Gastroesophageal sphincter (tissue), 4 donors: Measurements from ENCODE around the gene AFM. TPM values are rescaled to one million over a fixed set of nuclear protein-coding genes. Genes with fewer than 3 reads are reported as not detected.

Experiments used
- ATAC-seq: fragments of 150-250 bp; one replicate; pipeline ENCODE4 v1.9.1; 2016; ENCODE audit warnings: mild to moderate bottlenecking, moderate library complexity
- H3K27ac ChIP-seq, 4 donors: fragments of 200-600 bp; sonication (generic) in 3 of 4; 1 replicate in 3 of 4; 2 replicates in 1 of 4; pipeline ENCODE4 v1.5.1; 2016 to 2019
- H3K27me3 ChIP-seq: fragments of 200-600 bp; sonication (generic); one replicate; pipeline ENCODE4 v1.5.1; 2019
- H3K36me3 ChIP-seq, 2 donors: fragments of 200-600 bp; sonication (generic); one replicate each; pipeline ENCODE4 v1.5.1; 2019; ENCODE audit warnings: control low read depth in 1 of 2
- H3K4me1 ChIP-seq, 3 donors: fragments of 200-600 bp; sonication (generic); 1 replicate in 2 of 3; 2 replicates in 1 of 3; pipeline ENCODE4 v1.5.1; 2016 to 2019; ENCODE audit warnings: control low read depth in 2 of 3
- H3K4me3 ChIP-seq, 2 donors: fragments of 200-600 bp; sonication (generic); one replicate each; pipeline ENCODE4 v1.5.1; 2019; ENCODE audit warnings: mild to moderate bottlenecking in 1 of 2, moderate library complexity in 1 of 2
- H3K9me3 ChIP-seq, 3 donors: fragments of 200-600 bp; sonication (generic); one replicate each; pipeline ENCODE4 v1.5.1; 2017 to 2019; ENCODE audit warnings: control low read depth in 2 of 3
- CTCF ChIP-seq, 4 experiments: fragments of 200-600 bp in 2 of 4; fragments of 450-650 bp in 2 of 4; sonication (generic) in 1 of 4; IDR thresholded peaks; one replicate each; pipeline ENCODE4 v1.5.1; 2017 to 2019; ENCODE audit warnings: antibody characterized with exemption in 4 of 4, mild to moderate bottlenecking in 2 of 4, moderate library complexity in 2 of 4
- EP300 ChIP-seq: sonication (generic); formaldehyde crosslinking; IDR thresholded peaks from one replicate; pipeline ENCODE4 v1.6.1; 2017; ENCODE audit warnings: antibody characterized with exemption, mild to moderate bottlenecking
- POLR2A ChIP-seq, 2 donors: fragments of 450-650 bp; IDR thresholded peaks; one replicate each; pipeline ENCODE4 v1.6.1; 2017; ENCODE audit warnings: antibody characterized with exemption in 2 of 2, mild to moderate bottlenecking in 2 of 2, moderate library complexity in 1 of 2
- POLR2AphosphoS5 ChIP-seq: sonication (generic); formaldehyde crosslinking; IDR thresholded peaks from one replicate; pipeline ENCODE4 v1.6.1; 2017; ENCODE audit warnings: antibody characterized with exemption
- WGBS, 2 donors: methylation state at CpG; one replicate each; pipeline ENCODE4 v1.1.5; 2018; ENCODE audit warnings: low coverage in 1 of 2; 5-methylcytosine and 5-hydroxymethylcytosine counted together
- total RNA-seq, 4 donors: library from RNA; depleted of rRNA; stranded (reverse); fragments of >200 nt; gene quantifications; one replicate each; pipeline ENCODE4 v1.1.0, GENCODE V29; 2016

Gene AFM
- total RNA-seq, 4 donors from 2014 or later, result not detected

DNA sequence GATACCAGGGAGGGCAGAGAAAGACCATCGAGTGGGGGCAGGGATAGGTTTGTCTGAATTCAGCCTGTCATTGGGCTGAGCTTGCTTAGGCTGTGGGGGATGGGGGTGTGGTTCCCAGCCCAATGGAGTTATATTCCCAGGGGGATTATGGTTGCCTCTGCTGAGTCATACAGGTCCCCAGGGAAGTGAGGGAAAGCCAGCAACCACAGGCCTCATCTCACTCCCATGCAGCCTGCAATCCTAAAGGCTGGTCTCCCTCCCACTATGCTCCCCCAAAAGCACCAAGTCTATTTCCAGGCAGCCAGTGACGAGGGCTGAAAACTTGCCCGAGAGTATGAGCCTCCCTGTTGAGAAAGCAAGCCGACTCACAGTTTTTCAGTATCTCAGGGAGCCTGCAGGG is 39.3 kb downstream of the AFM start:
- Histone ChIP-seq H3K9me3 (no peaks in the 10 kb centered on the region), H3K27me3 (no peaks in the 10 kb centered on the region), H3K27ac (no peak overlapping the region), H3K36me3 (no peaks in the 10 kb centered on the region), H3K4me1 (no peaks in the 10 kb centered on the region), H3K4me3 (no peak overlapping the region)
- no peak for ATAC-seq
- 46% methylated on average over 4 of the region's 4 CpGs for WGBS, 2 donors
- TF ChIP-seq EP300, result no peak
- no peak for TF ChIP-seq POLR2AphosphoS5
- no peak for TF ChIP-seq POLR2A (IDR thresholded peaks at IDR 0.05)
- no peak for TF ChIP-seq CTCF (IDR thresholded peaks at IDR 0.05)

DNA sequence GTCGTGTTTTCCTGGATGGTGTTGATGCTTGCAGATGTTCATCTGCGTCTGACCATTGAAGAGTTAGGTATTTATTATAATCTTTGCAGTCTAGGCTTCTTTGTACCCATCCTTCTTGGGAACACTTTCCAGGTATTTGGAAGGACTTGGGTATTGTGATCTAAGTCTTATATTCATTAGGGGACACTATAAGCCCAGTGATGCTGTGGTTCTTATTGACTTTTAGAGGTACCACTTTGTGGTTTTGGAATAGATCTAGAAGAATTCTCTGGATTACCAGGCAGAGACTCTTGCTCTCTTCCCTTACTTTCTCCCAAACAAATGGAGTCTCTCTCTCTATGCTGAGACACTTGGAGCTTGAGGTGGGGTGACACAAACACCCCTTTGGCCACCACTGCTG is 41.6 kb downstream of the AFM start:
- no peak for TF ChIP-seq CTCF (IDR thresholded peaks at IDR 0.05)
- TF ChIP-seq POLR2A (IDR thresholded peaks at IDR 0.05), result no peak
- TF ChIP-seq POLR2AphosphoS5, result no peak
- TF ChIP-seq EP300, result no peak
- Histone ChIP-seq H3K27me3 (no peaks in the 10 kb centered on the region), H3K9me3 (no peaks in the 10 kb centered on the region), H3K27ac (no peak overlapping the region), H3K36me3 (no peaks in the 10 kb centered on the region), H3K4me3 (no peak overlapping the region), H3K4me1 (no peaks in the 10 kb centered on the region)
- ATAC-seq, result no peak
- 77 to 90% methylated on average over 2 of the region's 2 CpGs for WGBS, 2 donors

DNA sequence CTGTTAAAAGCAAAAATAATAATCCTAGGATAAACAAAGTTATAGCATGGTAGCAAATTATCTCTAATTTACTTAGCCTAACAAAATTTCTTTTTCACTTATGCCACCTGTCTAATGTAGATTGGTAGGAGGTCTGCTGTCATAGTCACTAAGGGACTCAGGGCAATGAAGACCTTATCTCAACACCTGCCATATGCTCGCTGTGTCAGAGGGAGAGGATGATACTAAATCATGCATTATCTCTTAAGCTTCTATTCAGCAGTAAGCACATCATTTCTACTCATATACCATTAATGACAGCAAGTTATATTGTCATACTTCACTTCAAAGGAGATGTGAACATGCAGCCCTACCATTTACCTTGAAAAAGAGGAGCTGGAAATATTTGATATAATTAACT is 44.1 kb downstream of the AFM start:
- 61 to 92% methylated on average over 1 of the region's 1 CpG for WGBS, 2 donors
- Histone ChIP-seq H3K4me1 (no peaks in the 10 kb centered on the region), H3K27me3 (no peaks in the 10 kb centered on the region), H3K27ac (no peak overlapping the region), H3K4me3 (no peak overlapping the region), H3K9me3 (no peaks in the 10 kb centered on the region), H3K36me3 (no peaks in the 10 kb centered on the region)
- ATAC-seq, result no peak
- TF ChIP-seq EP300 (no peak), CTCF (IDR thresholded peaks at IDR 0.05) (no peak), POLR2AphosphoS5 (no peak), POLR2A (IDR thresholded peaks at IDR 0.05) (no peak)

DNA sequence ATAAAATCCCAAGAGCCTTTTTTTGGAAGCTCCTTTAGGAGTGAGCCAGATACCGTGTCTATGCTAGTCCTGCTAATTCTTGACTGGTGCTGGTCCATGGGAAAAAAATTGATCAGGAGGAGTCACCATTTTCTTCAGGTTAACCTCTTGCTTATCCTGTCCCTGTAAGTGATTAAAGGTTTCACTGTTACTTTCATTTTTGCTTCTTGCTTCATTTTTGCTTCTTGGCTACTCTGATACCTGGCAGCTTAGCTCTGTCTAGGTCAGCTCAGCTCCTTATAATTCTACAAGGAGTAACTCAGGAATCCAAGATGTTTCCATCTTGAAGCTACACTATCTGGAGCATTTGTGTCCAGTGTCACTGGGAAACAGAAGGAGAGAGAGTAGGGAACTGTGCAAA is 45.7 kb downstream of the AFM start:
- Histone ChIP-seq H3K4me3 (no peak overlapping the region), H3K27ac (no peak overlapping the region), H3K36me3 (no peaks in the 10 kb centered on the region), H3K27me3 (no peaks in the 10 kb centered on the region), H3K4me1 (no peaks in the 10 kb centered on the region), H3K9me3 (no peaks in the 10 kb centered on the region)
- no peak for ATAC-seq
- 77 to 100% methylated on average over 1 of the region's 1 CpG for WGBS, 2 donors
- TF ChIP-seq POLR2AphosphoS5 (no peak), CTCF (IDR thresholded peaks at IDR 0.05) (no peak), POLR2A (IDR thresholded peaks at IDR 0.05) (no peak), EP300 (no peak)

DNA sequence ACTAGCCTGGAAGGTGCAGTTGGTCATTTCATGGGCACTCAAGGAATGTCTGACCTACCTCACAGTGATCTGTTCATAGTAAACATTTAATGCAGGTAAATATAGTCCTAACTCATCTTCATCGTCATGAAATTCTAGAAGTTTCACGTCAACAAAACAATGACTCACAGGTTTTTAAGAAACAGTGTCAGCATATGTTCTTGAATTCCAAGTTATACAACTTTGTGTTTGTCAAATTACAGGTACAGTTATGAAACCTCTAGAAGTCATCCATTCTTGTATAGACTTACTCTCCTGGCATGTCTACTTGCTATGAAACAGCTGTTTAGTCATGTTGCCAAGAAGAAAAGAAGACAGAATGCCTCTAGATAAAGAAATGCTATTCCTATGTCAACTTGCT is 46.6 kb downstream of the AFM start:
- Histone ChIP-seq H3K9me3 (no peaks in the 10 kb centered on the region), H3K27me3 (no peaks in the 10 kb centered on the region), H3K4me3 (no peak overlapping the region), H3K36me3 (no peaks in the 10 kb centered on the region), H3K4me1 (no peaks in the 10 kb centered on the region), H3K27ac (no peak overlapping the region)
- TF ChIP-seq POLR2A (IDR thresholded peaks at IDR 0.05) (no peak), CTCF (IDR thresholded peaks at IDR 0.05) (no peak), POLR2AphosphoS5 (no peak), EP300 (no peak)
- no peak for ATAC-seq
- WGBS, 2 donors, result 57 to 76% methylated on average over 2 of the region's 2 CpGs
